NCI-H345 treated with DMSO at 0.1 percent for 48 hours (cell line): ENCODE data around the gene MACROH2A1.

Experiments
- DNase-seq: peaks from one replicate; lab custom pipeline; 2025; ENCODE audit not compliant: unreplicated experiment; lab: John Stamatoyannopoulos, UW

Gene MACROH2A1

GRCh38 chr5:135398855-135399793 lies at the start of gene MACROH2A1:
TSS of gene MACROH2A1 (minus strand) at chr5:135399231. CDS start at chr5:135389093, 10,138 bp downstream.
- DNase-seq, result peak; percentile 49

- no peak for DNase-seq
These were observed 49.2 kb upstream of the MACROH2A1 start for GRCh38 chr5:135448071-135448739.

- peak; percentile 84 for DNase-seq
These were observed 48.4 kb upstream of the MACROH2A1 start, which contains the start of gene DCANP1 for GRCh38 chr5:135447298-135447929. TSS of gene DCANP1 (minus strand) at chr5:135447348. CDS start at chr5:135447108, 240 bp downstream.

GRCh38 chr5:135446615-135447014 lies 47.6 kb upstream of the MACROH2A1 start:
- DNase-seq, result no peak

GRCh38 chr5:135446206-135446605 lies 47.2 kb upstream of the MACROH2A1 start:
- no peak for DNase-seq

DNA sequence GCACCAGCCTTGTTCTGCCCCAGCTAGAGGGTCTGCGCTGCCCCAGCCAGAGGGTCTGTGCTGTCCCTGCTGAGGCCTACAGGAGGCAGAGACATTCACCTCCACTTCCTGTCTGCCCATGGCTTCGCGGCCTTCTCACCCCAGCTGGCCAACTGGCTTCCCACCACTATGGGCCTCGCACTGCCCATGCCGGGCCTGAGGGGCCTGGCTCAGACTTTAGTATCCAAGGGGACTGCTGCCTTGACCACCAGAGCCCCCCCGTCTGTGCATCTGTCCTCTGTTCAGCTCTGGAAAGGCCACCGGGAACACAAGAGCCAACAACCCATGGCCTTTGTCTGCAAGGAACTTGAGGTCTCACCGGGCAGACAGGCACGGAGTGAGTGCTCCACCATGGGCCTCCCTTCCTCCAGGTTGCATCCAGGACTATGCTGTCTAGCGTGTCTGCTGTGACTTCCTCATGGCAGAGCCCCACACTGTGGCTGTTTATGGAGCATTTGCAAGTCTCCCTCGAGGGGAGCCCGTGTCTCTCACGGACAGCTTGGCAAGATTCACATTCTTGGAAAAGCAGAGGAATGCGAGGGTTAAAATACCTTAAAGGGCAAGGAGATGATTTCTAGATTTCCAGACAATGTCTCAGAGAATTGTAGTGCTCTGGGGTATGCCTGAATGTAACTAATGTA lies 46.4 kb upstream of the MACROH2A1 start:
- DNase-seq, result no peak

- DNase-seq, result no peak
These were observed 45.9 kb upstream of the MACROH2A1 start for GRCh38 chr5:135444881-135445280.

GRCh38 chr5:135444360-135444759 lies 45.3 kb upstream of the MACROH2A1 start:
- no peak for DNase-seq

- peak; percentile 25 for DNase-seq
These were observed 44.3 kb upstream of the MACROH2A1 start for GRCh38 chr5:135443161-135443960.

- DNase-seq, result no peak
These were observed 43.6 kb upstream of the MACROH2A1 start for GRCh38 chr5:135442431-135443160.

DNA sequence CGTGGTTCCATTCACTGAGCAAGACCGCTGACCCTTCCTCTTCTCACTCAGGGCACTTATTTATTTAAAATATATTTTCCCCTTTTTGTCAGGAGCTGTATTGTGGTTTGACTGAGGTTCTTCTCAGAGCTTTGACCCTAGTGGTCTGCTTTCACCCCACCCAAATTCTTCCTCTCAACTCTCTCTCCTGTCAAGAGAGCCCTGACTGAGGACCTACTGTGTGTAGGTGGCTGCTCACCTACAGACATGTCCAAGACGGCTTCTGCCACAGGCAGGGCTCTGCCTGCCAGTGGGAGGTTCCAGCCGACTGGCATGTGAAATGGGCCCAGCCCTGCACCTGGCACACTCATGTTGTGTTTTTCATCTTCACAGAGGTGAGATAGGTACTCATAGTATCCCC lies 42.9 kb upstream of the MACROH2A1 start:
- no peak for DNase-seq

DNA sequence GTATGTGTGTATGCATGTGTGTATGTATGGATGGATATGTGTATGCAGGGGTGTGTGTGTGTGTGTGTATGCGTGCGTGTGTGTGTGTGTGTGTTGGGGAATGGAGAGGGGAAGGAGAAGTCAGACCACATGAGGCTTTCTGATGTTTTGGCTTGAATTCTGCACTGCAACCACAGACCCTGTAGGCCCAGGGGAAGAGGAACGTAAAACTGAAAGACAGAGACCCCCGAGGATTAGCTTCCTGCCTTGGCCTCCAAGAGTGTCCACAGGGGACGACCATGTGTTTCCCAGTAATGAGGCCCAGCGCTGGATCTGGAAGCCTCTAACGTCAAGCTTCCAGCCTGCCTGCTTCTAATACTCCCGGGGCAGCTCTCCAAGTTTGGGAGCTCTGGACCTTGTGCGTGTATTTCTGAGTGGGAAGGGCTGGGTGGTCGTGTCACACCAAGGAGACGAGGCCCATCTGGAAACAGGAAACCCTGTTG lies 42.4 kb upstream of the MACROH2A1 start:
- DNase-seq, result no peak

DNA sequence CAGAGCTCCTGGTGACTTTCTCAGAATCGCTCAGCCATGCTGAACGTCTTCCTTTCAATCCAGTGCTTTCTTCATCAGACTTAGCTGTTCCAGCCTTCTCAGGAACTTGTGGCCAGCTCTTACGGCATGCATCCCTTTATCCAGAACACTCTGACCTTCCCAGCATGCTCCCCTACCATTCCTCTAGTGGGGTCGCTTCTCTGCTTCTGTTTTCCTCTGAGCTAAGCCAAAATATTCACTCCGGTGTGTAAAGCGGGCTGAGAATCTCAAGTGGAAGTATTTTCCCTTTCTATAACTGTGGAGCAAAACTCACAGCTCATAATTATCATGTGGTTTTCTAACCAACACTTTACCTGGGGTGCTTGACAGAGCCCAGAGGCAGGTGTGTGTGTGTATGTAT lies 41.9 kb upstream of the MACROH2A1 start:
- no peak for DNase-seq

GRCh38 chr5:135439231-135440205 lies 40.5 kb upstream of the MACROH2A1 start:
- no peak for DNase-seq

GRCh38 chr5:135438636-135439221 lies 39.7 kb upstream of the MACROH2A1 start:
- DNase-seq, result no peak

GRCh38 chr5:135437796-135438560 lies 38.9 kb upstream of the MACROH2A1 start:
- DNase-seq, result peak; percentile 88

DNA sequence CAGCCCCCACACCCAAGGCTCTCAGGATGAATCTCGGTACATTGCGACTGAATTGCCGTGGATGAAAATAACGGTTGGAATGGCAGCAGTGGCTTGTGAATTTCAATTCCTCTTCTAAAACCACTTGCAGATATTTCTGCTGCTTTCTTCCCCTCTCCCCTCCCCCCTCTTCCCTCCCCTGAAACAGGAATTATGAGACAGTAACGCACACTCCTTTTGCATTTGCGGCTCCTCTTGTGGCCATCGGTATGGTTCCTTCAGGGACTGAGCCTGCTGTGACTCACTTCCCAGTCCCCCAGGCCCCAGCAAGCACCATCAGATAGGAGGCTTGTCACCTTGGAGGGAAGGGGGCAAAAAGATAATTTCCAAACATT lies 38.4 kb upstream of the MACROH2A1 start:
- DNase-seq, result no peak
